Vagina (tissue), 2 donors: ENCODE results near the gene DDX10.

ENCODE experiments used
- POLR2A ChIP-seq, 2 donors: fragments of 450-650 bp; IDR thresholded peaks; one replicate each; pipeline ENCODE4 v1.6.1; 2017; ENCODE audit warnings: antibody characterized with exemption in 2 of 2, mild to moderate bottlenecking in 2 of 2, moderate library complexity in 2 of 2
- POLR2AphosphoS5 ChIP-seq, 2 donors: sonication (generic); formaldehyde crosslinking; IDR thresholded peaks; one replicate each; pipeline ENCODE4 v1.9.0; 2017; ENCODE audit warnings: antibody characterized with exemption in 2 of 2, mild to moderate bottlenecking in 2 of 2, low read depth in 1 of 2; ENCODE audit not compliant: insufficient read depth in 1 of 2
- TF ChIP-seq, protein P1 (sequence below), 3 experiments: fragments of 450-650 bp in 2 of 3; fragments of 200-600 bp in 1 of 3; sonication (generic) in 1 of 3; IDR thresholded peaks; one replicate each; pipeline ENCODE4 v1.5.1; 2017 to 2019; ENCODE audit warnings: antibody characterized with exemption in 3 of 3, mild to moderate bottlenecking in 2 of 3, moderate library complexity in 2 of 3

DNA sequence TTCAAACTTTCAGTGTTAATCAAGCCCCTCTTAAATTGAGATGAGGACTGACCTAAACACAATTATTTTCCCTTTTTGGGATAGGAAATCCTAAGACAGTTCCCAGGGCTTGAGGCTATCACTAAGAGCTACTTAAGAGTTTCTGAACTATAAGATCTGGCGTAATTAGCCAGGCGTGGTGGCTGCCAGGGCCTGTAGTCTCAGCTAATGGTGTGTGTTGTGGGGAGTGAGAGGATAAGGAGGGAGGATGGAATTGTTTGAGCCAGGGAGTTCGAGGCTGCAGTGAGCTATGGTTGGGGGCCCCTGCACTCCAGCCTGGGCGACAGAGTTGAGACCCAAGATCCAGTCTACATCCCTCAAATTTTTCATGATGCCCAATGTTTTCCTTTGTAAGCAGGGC lies 47.8 kb upstream of the DDX10 start:
- no peak for TF ChIP-seq POLR2AphosphoS5 (IDR thresholded peaks at IDR 0.05; ENCODE audit: insufficient read depth in 1 of 2, low read depth in 1 of 2)
- TF ChIP-seq, protein P1, sequence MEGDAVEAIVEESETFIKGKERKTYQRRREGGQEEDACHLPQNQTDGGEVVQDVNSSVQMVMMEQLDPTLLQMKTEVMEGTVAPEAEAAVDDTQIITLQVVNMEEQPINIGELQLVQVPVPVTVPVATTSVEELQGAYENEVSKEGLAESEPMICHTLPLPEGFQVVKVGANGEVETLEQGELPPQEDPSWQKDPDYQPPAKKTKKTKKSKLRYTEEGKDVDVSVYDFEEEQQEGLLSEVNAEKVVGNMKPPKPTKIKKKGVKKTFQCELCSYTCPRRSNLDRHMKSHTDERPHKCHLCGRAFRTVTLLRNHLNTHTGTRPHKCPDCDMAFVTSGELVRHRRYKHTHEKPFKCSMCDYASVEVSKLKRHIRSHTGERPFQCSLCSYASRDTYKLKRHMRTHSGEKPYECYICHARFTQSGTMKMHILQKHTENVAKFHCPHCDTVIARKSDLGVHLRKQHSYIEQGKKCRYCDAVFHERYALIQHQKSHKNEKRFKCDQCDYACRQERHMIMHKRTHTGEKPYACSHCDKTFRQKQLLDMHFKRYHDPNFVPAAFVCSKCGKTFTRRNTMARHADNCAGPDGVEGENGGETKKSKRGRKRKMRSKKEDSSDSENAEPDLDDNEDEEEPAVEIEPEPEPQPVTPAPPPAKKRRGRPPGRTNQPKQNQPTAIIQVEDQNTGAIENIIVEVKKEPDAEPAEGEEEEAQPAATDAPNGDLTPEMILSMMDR (IDR thresholded peaks at IDR 0.05) = no peak
- no peak for TF ChIP-seq POLR2A (IDR thresholded peaks at IDR 0.05)
